GM12875 (cell line): Measurements from ENCODE around the gene AEN.

Experiments
- H3K4me3 ChIP-seq: one replicate; pipeline ENCODE4 v1.5.1; 2011; ENCODE audit warnings: low read depth, low read length, control low read depth
- TF ChIP-seq, protein P1 (sequence below): IDR thresholded peaks from 2 replicates; pipeline ENCODE4 v1.5.1; 2011; ENCODE audit warnings: low read depth, mild to moderate bottlenecking, control low read depth, inconsistent platforms, low read length, moderate library complexity, borderline replicate concordance; ENCODE audit not compliant: insufficient read depth

Gene AEN

GRCh38 chr15:88613074-88613944 is 7.8 kb upstream of the AEN start:
- TF ChIP-seq, protein P1, sequence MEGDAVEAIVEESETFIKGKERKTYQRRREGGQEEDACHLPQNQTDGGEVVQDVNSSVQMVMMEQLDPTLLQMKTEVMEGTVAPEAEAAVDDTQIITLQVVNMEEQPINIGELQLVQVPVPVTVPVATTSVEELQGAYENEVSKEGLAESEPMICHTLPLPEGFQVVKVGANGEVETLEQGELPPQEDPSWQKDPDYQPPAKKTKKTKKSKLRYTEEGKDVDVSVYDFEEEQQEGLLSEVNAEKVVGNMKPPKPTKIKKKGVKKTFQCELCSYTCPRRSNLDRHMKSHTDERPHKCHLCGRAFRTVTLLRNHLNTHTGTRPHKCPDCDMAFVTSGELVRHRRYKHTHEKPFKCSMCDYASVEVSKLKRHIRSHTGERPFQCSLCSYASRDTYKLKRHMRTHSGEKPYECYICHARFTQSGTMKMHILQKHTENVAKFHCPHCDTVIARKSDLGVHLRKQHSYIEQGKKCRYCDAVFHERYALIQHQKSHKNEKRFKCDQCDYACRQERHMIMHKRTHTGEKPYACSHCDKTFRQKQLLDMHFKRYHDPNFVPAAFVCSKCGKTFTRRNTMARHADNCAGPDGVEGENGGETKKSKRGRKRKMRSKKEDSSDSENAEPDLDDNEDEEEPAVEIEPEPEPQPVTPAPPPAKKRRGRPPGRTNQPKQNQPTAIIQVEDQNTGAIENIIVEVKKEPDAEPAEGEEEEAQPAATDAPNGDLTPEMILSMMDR, result no peak
- H3K4me3 ChIP-seq, result no peak overlapping the region

- TF ChIP-seq, protein P1, result no peak
- H3K4me3 ChIP-seq, result no peak overlapping the region
Observed at GRCh38 chr15:88615303-88616107, 5.6 kb upstream of the AEN start.

DNA sequence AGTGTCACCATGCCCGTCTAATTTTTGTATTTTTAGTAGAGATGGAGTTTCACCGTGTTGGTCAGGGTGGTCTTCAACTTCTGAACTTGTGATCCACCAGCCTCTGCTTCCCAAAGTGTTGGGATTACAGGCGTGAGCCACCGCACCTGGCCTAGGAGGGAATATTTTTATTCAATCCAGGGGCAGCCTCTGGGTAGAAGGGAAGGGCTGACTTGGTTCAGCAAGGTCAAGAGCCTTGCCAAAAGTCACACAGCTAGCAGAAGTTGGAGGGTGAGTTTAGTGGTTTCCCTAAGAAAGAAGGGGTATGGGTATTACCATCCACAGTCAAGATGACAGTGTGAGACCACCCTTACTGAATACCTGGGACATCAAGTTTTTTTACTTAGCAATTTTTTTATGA is 4.9 kb upstream of the AEN start:
- H3K4me3 ChIP-seq, result no peak overlapping the region
- TF ChIP-seq, protein P1, result no peak

GRCh38 chr15:88617031-88617722 is 4.0 kb upstream of the AEN start:
- H3K4me3 ChIP-seq, result no peak overlapping the region
- TF ChIP-seq, protein P1, result no peak

- TF ChIP-seq, protein P1, result no peak
- no peak overlapping the region for H3K4me3 ChIP-seq
Observed at GRCh38 chr15:88617790-88618189, 3.4 kb upstream of the AEN start.

- TF ChIP-seq, protein P1, result no peak
- no peak overlapping the region for H3K4me3 ChIP-seq
Observed at GRCh38 chr15:88618686-88619085, 2.5 kb upstream of the AEN start.
